ENCODE data around the gene PALLD. TPM values are rescaled to one million over a fixed set of nuclear protein-coding genes. Genes with fewer than 3 reads are reported as not detected.

Gene PALLD
- total RNA-seq, 1 donor from 2014 or later = 250 TPM

DNA sequence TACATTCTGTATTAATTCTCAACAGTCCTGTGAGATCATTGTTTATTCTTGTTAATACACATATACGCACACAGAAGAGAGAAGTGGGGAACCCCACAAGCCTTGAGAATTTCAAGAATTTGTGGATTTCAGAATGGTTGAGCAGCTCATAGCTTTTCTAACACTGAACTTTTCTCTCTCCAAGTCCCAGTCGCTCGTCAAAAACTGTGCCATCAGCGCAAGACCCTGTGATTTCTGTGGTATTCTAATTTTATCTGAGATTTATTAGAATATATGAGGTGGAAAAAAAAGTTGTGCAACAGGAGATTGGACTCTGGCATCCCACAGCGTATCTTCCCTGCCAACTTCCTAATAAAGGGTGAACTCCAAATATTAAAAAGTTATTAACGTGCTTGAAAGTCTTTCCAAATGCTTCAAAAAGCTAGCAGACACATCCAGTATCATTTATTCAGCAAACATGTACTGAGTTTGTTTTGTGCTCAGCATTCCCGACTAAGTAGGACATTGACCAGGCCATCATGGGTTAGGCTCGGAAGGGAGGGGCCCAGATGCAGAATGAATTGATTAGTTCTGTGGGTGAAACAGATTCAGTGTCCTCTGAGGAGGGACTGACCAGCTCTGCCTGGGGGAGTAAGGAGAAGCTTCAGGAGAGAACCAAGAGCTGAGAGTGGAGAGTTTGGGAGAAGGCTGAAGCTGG lies 347.6 kb downstream of the PALLD start:
- DNase-seq (ENCODE audit: low read depth) = no peak

DNA sequence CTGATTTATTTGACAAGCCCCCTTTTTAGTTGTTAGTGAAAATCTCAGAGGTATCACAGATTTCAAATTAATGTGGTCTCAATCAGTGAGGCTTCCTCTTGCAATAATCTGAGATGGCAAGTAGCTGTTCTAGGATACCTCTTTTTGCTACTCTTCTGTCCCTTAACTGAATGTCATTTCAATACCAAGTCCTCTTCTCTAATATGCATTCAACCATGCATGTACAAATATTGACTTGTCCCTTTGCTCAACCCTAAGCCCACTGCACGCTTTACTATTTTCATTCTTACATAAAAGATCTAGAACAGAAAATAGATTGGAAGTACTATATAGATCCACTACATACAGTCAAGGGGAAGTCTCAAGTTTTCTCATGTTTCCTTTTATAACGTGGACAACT lies 349.0 kb downstream of the PALLD start:
- no peak for DNase-seq (ENCODE audit: low read depth)

DNA sequence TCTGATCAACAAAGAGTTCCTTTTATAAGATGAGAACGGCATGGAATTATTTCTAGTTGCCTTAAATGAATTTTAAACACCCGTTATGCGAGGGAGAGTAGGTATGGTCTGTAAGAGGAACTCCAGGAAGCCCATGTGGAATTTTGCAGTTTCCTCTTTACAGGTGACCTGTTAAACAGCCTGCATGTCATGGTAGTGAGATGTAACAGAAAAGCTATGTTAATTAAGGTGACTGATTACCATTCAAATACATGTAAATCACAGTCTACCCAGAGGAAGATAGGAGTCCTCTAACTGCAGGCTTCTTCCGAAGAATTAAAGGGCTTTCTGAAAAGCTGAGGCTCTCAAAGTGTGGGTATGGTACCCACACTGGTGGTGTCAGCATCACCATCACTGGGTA lies 349.6 kb downstream of the PALLD start:
- no peak for DNase-seq (ENCODE audit: low read depth)

DNA sequence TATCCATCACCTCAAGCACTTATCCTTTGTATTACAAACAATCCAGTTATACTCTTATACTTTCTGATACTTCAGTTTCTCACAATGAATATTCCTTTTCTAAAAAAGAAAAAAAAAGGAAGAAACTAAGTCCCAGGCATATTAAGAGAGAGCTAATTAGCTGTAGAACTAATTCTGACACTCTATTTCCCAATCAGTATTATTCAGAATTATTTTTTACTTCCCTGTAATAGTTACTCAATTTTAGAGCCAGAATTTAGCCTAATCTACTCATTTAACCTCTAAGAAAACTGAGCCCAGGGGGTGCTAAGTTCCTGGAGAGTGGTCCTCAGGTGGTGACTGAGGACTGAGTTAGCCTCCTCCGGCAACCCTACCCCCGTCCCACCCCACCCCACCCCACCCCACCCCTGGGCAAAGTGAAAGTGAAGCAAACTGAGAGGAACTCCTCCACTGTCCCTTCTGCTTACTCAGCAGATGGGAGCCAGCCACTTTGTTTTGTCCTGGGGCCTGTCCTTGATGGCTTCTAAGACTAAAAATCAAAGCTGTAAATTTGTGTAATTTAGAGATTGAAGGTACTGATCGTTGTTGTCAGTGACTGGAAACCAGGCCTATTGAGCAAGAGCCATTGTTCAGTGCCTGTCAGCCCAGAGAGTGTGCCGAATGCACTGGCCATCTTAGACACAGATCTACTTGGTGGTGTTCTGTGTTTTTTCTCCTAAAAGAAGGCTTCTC lies 351.1 kb downstream of the PALLD start:
- DNase-seq (ENCODE audit: low read depth) = no peak

DNA sequence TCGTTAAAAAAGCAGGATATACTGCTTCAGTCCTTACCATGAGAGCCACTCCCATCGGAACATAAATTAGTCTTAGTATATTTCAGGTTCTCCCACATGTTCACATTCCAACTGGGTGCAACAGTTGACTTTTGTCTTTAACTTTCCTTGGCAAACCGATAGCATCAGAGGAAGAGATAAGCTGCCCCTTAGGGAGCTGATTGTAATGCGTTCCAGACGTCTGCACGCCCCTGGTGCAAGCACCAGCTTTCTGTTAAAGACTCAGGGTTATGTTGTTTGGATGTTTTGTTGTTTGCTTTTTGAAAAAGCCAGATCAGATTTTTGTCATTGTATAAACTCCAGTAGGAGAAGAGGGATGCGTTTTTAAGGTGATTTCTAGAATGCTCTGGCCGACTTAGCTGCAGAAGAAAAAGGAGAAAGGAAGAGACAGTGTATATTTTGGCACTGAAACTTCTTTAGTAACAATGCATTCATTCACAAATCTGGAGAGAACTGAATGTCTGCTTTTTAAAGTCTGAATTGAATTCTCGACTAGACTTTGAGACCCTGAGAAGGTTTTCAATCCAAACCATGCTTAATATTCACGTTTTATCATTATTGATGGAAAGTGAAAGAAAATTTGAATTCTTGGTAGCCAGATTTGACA lies 352.3 kb downstream of the PALLD start:
- no peak for DNase-seq (ENCODE audit: low read depth)

DNA sequence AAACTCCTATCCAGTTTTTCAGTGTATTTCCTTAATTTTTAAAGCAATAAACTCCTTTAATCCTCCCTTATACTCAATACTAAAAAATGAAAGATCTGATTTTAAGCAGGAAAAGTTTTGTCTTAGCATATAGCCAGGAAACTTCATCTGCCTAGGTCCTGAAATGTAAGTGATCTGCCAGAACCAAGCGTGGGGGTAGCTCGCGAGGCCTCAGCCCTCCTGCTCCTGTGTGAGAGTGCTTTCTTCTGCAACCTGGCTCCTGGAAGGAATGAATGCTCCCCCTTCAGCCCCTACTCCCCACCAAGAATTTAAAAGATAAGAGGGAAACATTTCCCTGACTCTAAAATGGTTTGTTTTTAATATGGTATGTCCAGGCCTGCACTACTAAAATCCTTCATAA lies 353.1 kb downstream of the PALLD start:
- no peak for DNase-seq (ENCODE audit: low read depth)

DNA sequence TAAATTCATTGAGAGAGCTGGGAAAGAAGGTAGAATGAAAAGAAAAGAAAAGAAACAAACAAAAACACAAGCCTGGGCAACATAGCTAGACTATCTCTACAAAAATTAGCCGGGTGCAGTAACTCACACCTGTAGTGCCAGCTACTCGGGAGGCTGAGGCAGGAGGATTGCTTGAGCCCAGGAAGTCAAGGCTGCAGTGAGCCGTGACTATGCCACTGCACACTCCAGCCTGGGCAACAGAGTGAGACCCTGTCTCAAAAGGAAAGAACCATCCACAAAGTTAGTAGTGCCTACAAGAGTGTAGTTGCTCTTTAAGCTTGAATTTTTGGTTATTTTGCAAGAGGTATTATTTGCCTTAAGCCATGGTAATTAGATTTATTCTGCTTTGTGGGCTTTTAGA lies 355.5 kb downstream of the PALLD start:
- DNase-seq (ENCODE audit: low read depth) = no peak

DNA sequence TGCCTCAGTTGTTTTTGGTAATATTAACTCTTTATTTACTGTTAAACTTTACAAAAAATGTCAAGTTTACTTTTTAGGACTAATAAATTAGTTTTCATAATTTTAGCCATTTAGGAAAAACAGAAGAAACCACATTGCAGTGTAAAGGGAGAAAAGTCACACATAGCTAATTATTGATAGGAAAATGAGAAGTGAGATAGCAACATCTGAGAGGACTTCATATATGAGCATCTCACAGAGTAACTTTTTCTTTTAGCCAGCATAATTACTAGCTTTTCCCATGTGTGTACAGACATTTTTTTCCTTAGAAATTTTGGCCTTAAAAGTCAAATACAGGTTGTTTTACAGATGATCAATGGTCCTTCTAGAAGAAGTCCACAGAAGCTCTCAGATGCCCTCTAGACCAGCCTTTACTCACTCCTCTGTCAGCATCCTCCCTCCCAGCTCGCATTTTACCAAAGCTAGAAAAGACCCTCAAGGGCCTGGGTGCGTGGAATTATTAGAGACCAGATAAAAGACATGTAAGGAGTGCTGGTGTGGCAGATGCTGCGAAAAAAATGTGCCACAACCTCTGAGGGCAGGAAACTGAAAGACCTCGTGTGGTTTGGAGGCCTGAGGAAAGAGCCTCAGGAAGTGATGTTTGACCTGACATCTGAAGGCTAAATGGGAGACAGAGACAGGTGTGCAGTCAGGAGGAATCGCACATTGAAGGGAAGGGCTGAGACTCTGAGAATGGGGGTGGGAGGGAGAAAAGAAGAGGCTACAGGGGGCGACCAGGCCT lies 356.3 kb downstream of the PALLD start:
- peak; percentile 88 for DNase-seq (ENCODE audit: low read depth)

DNA sequence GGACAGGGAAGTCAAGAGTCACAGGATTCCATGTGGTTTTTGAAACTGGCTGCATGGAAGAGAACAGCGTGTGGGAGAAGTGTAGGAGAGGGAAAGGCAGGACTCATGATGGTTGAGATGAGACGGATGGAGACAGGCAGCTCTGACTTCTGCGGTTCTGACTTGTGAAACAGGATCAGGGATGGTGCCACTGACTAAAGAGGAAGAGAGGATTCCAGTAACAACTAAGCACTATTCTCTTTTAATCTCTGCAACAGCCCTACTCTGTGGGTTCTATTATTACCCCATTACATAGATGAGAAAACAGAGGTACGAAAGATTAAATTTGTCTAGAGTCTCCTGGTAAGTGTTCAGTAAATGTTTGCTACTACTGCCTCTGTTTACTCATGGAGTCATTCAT lies 356.9 kb downstream of the PALLD start:
- peak; percentile 79 for DNase-seq (ENCODE audit: low read depth)

DNA sequence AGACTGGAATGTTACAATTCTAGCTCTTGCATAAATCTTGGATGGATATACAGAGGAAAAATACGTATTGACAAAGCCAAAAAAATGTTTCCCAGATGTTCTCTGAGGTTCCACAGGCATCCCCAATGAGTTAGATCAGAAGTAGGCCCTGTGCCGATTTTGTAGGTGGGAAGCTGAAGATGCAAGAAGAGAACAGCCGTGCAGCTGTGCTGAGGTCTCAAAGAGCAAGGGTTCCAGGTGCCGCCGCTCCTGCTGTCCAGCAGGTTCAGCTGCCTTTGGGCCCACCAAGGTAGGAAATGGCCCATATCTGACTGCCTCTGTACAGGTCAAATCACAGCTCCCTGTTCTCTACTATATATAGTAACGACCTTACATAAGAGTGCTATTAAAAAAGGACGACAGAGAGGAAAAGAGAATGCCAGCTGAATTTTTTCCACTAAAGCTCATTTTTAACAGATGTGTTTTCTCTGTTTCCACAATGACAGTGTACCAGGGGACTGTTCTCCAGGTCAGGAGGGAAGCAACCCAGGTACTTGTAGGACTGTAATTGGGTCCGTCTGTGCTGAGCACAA lies 357.6 kb downstream of the PALLD start:
- DNase-seq (ENCODE audit: low read depth) = no peak

DNA sequence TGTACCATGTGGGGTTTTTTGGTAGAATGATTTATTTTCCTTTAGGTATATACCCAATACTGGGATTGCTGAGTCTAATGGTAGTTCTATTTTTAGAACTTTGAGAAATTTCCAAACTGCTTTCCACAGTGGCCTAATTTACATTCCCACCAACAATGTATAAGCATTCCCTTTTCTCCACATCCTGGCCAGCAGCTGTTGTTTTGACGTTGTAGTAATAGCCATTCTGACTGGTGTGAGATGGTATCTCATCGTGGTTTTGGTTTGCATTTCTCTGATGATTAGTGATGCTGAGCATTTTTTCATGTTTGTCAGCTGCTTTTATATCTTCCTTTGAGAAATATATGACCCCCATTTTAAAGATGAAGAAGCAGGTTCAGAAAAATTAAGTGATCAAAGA lies 359.5 kb downstream of the PALLD start:
- DNase-seq (ENCODE audit: low read depth) = peak; percentile 92

DNA sequence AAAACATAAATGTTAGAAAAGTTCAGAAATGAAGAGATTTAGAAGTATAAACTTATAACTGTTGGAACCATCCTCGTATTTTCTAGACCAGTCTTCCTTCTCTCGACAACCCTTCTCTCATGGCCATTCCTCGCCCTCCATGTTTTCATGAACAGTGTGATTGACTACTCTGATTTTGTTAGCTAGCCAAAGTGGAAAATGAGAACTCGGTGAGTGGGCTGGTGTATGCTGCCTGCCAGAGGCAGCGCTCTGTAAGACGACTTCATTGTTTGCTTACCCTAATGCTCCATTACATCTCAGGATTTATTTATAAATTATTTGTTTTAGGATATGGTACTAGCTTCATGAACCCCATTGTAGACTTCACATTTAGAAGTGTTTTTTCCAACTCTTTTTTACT lies 360.2 kb downstream of the PALLD start:
- peak; percentile 66 for DNase-seq (ENCODE audit: low read depth)

DNA sequence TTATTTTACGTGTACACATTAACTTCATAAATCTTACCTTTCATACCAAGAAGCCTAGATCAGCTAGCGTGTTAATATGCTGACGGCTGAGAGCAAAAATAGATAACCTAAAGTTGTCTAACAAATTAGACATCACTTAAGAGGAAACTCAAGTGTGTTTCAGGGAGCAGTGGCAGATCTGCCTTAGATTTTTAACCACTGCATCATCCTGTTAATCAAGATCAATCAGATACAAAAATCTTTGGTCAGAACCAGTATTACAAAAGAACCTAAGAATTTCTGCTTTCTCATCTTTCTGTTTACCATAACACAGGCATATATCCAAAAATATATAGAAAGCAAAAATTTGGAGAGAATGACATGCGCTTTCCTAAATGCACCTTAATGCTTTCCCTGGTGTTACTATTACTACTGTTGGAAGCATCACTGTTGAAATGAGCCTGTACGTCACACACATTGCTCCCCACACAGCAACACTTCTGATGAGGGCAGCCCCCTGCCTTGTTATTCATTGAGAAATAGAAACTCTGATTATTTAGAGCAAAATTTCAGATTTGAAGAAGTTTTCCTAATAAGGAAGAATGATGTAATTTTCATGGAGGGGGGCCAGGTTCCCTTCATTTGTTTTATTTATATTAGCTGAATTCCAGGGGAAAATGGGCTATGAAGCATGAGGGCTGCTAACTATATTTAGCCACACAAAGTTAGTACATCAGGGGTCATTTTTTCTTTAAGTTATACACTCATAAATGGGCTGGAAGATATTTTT lies 360.9 kb downstream of the PALLD start:
- no peak for DNase-seq (ENCODE audit: low read depth)

DNA sequence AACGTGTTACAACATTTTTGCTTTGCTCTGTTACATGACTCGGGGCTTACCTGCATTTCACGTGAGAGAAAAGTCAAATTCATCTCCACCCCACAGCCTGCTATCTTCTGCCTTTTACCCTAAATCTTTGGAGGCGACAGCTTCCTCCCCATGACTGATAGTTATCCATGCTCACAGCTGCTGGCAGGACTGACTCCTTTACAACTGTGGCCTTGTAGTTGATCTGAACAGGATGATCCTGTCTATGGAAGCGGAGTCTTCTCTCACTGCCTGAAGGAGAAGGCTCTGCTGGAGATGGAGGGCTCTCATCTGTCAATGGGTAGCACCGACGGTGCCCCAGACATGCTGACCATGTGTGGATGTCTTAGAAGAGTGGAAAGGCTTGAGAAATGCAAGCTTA lies 362.2 kb downstream of the PALLD start:
- no peak for DNase-seq (ENCODE audit: low read depth)

DNA sequence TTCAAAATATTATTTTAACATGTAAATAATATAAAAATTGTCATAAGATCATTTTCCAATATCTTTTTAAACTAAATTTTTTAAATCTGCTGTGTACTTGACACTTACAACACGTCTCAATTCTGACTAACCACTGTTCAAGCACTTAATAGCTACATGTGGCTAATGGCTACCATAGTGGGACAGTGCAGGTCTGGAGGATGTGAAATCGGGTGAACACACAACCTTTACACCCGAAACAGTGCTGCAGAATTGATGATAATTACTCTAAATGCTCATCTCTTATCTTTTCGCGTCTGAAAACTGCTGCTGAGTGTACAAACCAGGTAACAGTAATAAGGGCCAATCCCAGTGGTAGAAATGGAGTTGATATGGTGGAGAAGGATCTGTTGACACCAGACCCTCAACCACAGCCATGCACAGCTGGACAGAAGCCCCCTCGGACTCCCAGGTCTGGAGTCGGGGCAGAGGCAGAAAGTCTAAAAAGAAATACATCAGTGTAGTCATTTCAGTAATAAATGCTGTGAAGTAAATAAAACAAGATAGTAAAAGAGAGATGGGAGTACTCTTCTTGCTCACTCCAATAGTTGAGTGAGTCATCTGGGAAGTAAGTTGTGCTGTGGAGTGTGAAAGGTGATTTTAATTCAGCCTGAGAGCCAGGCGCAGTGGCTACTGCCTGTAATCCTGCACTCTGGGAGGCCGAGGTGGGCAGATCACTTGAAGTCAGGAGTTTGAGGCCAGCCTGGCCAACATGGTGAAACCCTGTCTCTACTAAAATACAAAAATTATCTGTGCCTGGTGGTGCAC lies 363.2 kb downstream of the PALLD start:
- DNase-seq (ENCODE audit: low read depth) = no peak

DNA sequence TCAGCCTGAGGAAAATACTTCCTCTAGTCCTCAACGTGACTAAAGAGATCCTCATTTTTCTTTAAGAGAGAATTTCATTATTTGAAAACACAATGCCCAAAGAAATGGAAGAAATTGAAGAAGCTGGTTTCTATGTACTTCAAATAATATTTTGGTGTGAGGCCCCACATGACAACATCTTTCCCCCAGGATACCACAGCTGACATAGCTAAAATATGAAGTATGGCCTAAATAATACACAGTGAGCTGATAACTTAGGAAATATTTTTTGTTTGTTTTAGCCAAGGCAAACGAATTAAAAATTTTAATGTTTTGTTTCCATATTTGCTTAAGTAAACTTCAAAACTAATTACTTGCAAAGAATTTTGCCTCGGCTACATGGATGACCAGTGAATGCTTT lies 364.0 kb downstream of the PALLD start:
- DNase-seq (ENCODE audit: low read depth) = no peak

DNA sequence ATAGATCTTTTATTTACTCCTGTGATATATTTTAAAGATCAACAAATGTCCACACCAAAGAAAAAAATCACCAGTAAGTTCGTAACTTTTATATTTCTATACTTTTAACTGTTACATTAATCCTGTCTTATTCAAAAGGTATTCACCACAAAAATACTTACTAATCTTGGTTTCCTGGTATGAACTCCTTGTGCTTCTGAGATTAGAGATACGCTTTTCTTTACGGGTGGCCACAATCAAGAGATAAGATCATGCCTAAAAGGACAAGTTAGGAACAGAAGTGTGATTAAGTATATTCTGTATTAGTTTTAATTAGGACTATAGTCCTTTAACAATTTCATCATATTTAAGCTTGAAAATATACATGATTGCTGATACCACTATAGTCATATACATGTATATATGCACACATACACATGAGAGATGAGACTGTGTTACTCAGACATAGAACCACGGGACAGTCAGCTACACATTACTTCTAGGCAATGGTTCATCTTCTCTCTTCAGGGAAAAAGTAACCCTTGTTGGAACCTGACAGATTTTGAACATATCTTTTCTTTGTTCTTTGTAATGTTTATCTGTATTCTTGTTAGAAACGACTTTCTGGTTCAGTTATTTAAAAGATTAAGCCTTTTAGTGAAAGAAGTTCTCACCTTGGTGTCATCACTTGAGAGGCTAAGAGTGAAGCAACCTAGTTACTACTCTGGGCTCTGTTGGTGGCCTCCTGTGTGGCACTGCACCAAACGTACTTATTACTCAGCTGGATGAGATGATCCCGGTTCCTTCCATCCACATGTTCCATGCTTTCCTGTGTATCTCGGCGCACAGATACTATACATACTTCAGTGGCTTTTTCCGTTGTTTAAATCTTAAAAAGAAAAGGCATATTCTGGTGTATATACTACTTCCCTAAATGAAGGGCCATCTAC lies 367.1 kb downstream of the PALLD start:
- no peak for DNase-seq (ENCODE audit: low read depth)

DNA sequence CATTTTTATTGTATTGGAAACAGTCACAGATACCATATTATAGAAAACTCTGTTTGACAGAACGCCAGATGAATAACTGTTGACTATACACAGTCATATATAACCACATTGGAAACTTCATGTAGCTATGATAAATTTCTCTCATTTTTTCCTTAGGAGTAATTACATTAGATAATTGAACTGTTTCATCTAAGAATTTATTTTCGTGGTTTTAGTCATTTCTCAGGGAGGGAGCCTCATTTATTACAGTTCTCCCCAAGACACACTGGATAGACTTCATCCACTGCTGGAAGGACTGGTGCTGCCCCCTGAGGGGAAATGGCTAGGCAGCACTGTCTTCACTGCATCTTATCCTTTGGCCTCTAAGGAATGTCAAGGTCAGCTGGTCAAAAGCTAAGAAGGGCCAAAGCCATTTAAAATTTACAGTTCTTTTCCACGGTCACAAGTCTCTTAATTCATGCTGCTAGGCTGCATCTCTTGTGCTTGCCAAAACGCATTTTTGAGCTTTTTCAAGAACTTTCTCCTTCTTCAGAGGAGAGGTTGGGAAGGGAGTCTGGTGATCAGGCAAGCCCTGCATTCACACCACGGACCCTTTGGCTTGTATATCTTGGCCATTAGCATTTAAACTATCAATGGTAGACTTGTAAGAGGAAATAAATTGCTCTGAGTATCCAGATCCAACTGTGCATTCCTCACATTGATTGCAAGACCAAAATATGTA lies 368.1 kb downstream of the PALLD start:
- no peak for DNase-seq (ENCODE audit: low read depth)

Data from myocyte (in vitro differentiated cells).